Stimulated activated naive CD8-positive, alpha-beta T cell treated with anti-CD3 and anti-CD28 coated beads, Interleukin-15, Interleukin-2, amounts not matched to agents 100 U/mL and 50 U/mL, for 24 hours (primary cell): Measurements from ENCODE around the gene AJM1.
"Not testable (repeated sequence)": the region's sequence is repeated elsewhere in the genome, so short reads cannot be mapped to it uniquely, and the experiment has no call there.

Experiments used
- ATAC-seq: fragments of 150-1000 bp; cut with Tn5 transposase; one replicate; pipeline ENCODE4 v1.10.0; 2021
- DNase-seq: peaks from one replicate; pipeline ENCODE4 v3.0.0; 2021

AJM1 gene

GRCh38 chr9:136856541-136857141 lies 14.4 kb downstream of the AJM1 start:
- ATAC-seq (no peak), DNase-seq (no peak)

- ATAC-seq (no peak), DNase-seq (no peak)
These were observed 14.9 kb downstream of the AJM1 start for GRCh38 chr9:136857166-136857565.

DNA sequence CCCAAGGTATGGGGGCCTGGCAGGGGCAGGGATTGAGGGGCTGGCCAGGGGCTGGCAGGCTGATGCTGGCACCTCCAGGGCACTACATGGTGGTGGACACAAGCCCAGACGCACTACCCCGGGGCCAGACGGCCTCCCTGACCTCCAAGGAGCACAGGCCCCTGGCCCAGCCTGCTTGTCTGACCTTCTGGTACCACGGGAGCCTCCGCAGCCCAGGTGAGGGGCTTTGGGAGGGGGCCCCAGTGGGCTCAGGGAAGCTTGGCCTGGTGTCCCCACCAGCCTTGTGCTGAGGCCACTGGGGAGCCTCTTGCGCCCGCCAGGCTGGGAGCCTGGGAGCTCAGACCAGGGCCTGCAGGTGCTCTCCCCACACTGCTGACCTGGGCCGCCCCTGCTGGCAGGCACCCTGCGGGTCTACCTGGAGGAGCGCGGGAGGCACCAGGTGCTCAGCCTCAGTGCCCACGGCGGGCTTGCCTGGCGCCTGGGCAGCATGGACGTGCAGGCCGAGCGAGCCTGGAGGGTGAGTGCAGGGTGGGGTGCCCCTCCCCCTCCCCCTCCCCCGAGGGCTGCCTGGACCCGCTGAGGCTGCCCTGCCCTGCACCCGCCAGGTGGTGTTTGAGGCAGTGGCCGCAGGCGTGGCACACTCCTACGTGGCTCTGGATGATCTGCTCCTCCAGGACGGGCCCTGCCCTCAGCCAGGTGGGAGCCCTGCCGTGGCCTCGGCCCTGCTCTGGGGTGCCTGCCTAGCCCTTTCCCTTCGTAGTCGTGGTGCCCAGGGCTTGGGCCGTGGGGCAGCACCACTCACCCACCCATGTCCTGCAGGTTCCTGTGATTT lies 15.5 kb downstream of the AJM1 start:
- no peak for DNase-seq

GRCh38 chr9:136858452-136858843 lies 16.2 kb downstream of the AJM1 start:
- ATAC-seq (no peak), DNase-seq (no peak)

More for the DNA sequence above, 15.5 kb downstream of the AJM1 start:
- ATAC-seq: no peak

- DNase-seq: no peak
- no peak for ATAC-seq
These were observed 16.8 kb downstream of the AJM1 start for GRCh38 chr9:136858844-136859757.

DNA sequence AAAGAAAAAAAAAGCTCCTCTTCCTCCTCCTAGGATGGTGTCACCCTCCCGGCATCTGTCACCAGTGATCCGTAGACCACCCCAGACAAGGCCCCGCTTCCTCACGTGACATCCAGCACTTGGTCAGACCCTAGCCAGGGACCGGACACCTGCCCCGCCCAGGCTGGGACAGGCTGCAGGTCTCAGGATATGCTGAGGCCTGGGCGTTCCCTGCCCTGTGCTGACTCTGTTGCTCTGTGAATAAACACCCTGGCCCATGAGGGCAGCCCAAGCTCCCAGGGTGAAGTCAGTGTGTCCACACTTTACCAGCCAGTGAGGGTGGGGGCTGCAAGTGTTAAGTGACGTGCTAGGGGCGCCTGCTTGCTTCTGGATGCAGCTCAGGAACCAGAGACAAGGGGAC lies 18.3 kb downstream of the AJM1 start:
- no peak for DNase-seq
- no peak for ATAC-seq

GRCh38 chr9:136860933-136861873 lies 18.9 kb downstream of the AJM1 start:
- ATAC-seq: no peak
- DNase-seq: no peak

DNA sequence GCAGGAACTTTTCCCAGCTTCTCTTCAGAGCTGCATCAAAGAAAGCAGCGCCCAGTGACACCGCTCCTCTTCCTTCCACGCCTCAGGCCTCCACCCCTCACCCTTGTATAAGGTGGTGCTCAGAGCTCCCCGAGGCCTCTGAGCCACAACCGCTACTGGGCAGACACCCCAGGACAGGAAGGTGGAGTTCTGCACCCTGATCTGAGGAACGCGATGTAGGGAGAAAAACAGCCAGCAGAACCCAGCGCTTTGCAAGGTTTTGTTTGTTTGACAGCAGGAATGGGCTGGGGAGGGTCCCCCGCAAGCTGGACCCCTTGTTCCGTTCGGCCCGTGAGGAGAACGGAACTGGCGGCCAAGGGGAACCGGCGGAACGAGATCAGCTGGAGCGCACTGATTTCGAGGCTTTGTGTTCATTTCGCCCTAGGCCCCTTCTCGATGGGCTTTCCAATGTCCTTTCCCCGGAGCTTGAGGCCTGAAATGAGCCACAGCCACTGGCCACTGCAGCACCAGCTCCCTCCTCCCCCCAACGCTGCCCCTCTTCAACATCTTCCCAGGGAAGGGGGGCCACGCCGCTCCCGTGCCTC lies 19.7 kb downstream of the AJM1 start:
- DNase-seq: no peak
- ATAC-seq: no peak

GRCh38 chr9:136862849-136863622 lies 20.8 kb downstream of the AJM1 start:
- DNase-seq (no peak), ATAC-seq (no peak)

DNA sequence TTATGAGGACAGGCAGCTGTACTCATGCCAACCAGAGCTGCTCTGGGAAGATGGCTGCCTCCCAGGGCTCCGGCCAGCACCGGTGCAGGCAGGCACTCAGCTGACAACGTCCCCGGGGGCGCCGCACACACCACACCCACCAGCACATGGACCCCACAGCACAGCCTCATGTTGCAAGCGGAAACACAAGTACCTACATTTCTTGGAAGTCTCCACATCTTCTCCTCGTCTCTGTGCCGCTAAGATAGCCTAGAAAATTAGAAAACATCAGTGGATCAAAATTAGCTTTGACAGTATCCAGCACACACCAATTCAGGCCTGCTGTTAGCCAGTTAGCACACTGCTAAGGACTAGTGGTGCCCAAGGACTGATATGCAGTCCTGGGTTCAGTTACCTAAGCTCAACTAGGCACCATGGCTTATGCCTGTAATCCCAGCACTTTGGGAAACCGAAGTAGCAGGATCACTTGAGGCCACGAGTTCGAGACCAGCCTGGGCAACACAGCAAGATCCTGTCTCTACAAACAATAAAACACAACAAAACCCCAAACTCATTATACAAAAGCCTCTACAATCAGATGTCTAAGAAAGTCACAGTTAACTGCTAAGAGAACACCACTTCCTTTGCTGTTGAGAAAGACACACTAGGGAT lies 21.5 kb downstream of the AJM1 start:
- no peak for ATAC-seq

DNA sequence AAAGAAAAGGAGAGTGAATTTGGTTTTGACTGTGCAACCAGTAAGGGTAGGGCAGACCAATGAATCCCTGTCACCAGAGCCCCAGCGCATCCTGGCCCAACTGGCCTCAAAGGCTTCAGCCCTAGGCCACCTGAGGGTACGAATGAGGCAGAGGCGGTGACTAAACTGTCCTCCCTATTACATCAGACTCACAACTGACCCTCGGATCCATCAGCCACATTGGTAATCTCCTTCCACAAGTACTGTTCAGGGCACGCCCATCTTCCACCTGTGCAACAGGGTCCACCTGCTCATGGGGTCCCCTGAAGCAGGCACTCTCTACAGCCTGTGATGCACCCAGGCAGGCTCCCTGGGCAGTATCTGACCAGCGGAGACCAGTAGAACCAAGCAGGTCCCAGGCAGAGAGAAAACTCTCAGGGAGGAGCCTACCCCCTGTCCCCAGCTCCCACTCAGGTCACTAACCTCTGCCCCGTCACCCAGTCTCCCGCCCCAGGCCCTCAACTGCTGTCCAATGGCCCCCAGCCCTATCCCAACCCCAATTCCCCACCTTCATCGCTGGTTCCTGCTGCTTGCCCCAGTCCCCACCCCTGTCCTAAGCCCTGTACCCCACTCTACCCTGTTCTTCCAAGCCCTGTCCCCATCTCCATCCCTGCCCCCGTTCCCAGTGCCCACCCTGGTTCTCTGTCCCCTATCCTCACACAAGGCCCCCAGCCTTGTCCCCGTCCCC lies 22.9 kb downstream of the AJM1 start:
- no peak for ATAC-seq

More for the DNA sequence above, 21.5 kb downstream of the AJM1 start:
- no peak for DNase-seq

DNA sequence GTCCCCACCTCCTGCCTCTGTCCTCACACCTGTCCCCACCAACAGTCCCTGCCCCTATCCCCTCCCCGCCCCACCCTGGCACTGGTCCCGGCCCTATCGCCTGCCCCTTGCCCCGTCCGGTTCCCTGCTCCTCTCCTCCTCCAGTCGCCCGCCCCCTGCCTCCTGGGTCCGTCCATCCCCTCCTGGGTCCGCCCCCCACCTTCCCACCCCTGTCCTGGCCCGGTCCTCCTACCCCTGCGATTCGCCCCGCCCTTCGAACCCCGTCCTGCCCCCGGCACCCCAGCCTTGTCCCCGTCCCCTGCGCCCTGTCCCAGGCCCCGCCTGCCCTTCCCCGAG lies 23.5 kb downstream of the AJM1 start:
- DNase-seq (peak; percentile 37), ATAC-seq (peak; percentile 14)

More for the DNA sequence above, 22.9 kb downstream of the AJM1 start:
- DNase-seq: no peak

GRCh38 chr9:136866898-136867421 lies 24.7 kb downstream of the AJM1 start:
- ATAC-seq, DNase-seq: not testable (repeated sequence)

- no peak for ATAC-seq
- DNase-seq: no peak
These were observed 25.2 kb downstream of the AJM1 start for GRCh38 chr9:136867480-136867879.

DNA sequence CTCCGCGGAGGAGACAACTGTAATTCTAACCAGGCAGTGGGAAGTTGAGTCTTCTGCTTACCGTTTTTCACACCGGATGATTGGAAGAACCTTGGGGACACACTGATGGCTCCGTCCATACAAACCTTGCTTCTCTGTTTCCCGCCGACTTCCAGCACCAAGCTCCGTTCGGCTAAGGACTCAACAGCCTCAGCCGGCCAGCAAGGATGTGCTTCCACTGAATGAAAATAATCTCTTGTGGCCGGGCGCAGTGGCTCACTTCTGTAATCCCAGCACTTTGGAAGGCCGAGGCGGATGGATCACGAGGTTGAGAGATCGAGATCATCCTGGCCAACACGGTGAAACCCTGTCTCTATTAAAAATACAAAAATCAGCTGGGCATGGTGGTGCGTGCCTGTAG lies 25.6 kb downstream of the AJM1 start:
- ATAC-seq (no peak), DNase-seq (no peak)

DNA sequence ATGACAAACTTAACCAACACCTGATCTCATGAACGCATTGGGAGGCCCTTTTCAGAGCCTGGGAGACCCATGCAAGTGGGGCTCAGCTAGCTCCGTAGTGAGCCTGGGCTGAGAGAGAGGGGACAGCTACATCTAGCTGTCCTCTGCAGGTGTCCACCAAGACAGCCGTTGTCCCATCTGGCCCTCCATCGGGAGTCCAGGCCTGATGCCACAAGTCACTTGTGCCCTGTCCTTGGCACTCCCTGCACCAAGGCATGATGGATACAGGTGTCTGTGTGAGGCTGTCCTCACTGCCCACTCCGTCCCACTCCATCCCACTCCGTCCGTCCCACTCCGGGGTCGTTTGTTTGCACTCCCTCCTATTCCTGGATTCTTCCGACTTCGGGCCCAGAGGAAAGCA lies 26.4 kb downstream of the AJM1 start:
- DNase-seq (no peak), ATAC-seq (no peak)

GRCh38 chr9:136869611-136870010 lies 27.3 kb downstream of the AJM1 start:
- not testable (repeated sequence) for DNase-seq, ATAC-seq

- no peak for DNase-seq
- ATAC-seq: no peak
These were observed 32.9 kb downstream of the AJM1 start for GRCh38 chr9:136875155-136875554.

DNA sequence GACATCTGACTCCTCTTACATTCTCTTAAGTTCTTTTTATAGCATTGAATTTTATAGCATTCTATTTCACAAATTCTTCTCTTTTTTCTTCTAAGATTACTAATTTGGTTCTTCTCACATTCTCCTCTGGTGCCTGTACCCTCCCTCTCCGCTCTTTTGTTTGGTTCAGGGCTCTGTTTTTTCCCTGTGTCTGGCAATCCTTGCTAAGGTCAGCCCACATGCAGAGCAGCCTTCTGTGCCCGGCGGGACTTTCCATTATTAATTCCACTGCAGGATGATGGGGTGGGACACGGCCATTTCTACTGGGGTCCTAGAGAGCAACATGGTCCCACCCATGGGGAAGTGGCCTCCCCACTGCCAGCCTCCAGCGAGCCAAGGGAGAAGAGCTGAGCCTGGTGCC lies 34.2 kb downstream of the AJM1 start:
- no peak for ATAC-seq
- no peak for DNase-seq
